Measurements from ENCODE around the gene ZNF831.

ZNF831 gene

DNA sequence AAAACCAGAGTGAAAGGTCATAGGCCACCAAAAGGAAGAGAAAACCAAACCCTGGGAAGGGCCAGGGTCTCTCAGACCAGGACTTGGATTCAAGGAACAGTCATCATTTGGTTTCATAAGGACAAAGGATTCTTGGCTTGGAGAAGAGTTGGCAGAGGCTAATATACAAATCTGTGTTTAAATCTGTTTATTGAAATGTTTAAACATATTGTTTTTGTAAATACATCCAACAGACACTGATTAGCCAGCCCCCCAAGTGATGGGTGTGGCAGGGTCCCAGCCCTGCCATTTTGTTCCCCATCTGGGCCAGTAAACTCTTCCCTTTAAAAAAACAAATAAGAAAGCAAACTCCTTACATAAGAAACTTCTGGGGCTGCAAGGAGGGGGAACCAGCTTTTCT, 6.1 kb upstream of the ZNF831 start:
- DNase-seq (ENCODE audit: low spot score) = no peak

DNA sequence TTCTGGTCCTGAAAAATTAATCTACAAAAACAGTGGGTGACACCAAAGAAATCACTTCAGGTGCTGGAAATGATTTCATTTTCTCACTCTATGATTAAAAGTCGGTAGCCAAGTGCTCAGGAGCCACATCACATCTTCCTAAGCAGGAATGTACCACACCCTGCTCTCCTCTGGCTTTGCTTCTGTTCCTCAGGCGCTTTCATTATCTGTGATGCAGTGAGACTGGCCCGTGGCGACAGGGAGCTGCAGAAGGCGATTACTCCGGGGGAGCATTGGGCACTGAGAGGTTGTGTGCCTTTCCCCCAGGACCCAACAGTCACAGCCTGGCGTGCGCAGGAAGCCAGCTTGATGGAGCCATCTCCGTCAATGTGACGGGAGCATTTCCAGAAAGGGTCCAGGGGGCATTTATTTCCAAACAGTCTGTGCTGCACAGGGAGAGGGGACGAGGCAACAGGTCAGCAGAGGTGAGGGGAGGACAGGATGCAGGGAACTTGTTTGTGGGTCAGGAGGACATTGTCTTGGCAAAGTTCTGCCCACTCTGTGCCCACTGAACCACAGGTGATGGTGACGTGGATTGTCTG, 5.6 kb upstream of the ZNF831 start:
- DNase-seq (ENCODE audit: low spot score) = no peak

DNA sequence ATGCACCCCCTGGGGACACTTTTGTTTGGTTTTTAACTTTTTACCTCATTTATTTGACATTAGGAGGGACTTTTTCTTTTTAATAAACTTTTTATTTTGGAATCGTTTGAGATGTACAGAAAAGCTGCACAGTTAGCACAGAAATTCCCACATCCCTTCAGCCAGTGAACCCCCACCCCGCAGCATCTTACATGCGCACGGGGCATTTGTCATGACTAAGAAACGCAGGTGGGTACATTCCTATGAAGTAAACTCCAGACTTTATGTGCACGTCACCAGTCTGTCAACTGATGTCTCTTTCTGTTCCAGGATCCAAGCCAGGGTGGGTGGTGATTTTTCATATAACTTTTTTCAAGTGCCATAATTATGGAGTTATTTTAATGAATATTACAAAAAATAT, 4.9 kb upstream of the ZNF831 start:
- DNase-seq (ENCODE audit: low spot score) = no peak

DNA sequence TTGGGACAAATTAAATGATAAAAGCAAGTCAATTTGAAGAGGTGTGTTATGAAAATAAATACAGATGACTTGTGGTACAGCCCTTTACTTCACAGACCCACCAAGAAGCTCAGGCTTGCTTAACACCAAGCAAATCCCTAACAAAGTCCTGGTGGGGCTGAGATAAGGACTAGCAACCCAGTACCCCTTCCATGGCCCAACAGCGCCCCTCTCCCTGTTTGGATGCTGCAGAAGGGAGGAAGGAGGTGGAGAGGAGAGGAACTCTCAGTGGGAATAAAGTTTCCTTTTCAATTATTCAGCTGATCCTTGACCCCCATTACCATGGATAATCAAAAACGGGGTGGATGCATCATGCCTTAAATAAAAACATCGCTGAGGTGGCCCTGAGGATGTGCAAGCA, 4.5 kb upstream of the ZNF831 start:
- no peak for DNase-seq (ENCODE audit: low spot score)

DNA sequence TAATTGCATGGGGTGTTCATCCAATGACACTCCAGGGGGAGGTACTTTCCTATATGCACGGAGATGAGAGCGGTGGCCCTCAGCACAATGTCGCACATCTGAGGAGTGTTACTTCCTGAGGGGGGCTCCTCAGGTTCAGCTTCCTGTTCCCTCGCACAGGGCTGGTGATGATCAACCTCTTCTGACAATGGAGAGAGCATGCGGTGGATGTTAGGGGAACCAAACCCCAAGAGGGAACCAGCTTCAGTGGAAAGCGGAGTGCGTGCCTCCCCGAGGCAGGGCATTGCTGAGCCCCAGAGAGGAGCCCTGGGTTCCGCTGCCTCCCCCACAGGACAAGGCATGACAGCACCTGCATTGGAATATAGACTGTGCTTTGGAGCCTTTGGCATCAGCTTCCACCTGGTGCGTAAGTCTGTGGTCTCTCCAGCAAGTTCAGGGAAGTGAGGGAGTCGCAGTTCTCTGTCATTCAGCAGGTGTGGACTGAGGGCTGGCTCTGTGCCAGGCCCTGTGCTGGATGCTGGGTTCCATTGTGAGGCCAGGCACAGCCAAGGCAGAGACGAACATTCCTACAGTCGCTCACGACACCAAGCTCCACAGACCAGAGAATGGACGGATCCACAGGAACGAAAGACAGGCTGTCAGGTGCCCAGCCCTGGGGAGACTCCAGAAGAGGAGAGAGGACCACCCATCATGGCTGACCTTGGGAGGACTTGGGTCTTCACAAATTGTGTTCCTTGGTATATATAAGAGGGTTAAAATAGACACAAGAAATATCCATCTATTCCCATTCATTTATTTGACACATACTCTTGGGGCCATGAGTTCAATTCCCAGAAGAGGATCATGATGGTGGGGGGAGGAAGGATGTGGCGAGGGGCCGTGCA, 3.9 kb upstream of the ZNF831 start:
- DNase-seq (ENCODE audit: low spot score) = no peak

DNA sequence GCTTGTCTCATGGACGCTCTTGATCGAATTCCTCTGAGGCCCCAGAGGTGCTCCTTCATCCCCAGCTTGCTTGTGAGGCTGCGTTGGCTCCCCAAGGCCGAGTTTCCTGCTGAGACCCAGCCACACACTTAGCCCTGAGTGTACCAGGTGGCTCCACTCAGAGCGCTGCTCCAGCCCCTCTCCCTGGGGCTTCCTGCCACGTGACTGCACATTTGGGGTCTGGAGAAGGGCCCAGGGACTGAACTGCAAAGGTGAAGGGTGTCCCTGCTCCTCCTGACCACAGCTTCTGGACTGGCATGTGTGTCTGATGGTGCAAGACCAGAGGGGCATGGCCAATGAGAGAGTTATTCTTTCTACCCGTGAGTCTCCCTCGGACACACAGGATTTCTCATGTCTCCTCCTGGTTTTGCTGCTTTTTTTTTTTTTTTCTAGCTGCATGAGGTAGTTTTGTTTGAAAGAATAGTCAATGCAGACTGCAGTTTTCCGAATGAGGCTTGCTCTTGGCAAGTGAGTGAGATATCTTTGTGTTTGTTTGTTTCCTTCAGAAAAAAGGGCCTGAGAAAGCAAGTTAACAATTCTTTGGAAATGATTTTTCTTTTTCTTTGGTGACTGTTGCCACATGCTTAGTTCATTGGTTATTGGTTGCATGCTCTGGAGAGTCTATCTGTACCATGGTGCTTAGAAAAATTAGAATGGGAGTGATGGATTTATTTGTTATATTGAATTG, 3.1 kb upstream of the ZNF831 start:
- no peak for DNase-seq (ENCODE audit: low spot score)

DNA sequence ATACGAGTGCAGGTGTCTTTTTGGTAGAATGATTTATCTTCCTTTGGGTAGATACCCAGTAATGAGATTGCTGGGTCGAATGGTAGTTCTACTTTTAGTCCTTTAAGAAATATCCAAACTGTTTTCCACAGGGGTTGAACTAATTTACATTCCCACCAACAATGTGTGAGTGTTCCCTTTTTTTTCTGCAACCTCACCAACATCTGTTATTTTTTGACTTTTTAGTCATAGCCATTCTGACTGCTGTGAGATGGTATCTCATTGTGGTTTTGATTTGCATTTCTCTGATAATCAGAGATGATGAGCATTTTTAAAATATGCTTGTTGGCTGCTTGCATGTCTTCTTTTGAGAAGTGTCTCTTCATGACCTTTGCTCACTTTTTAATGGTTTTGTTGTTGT, 1.9 kb upstream of the ZNF831 start:
- no peak for DNase-seq (ENCODE audit: low spot score)

DNA sequence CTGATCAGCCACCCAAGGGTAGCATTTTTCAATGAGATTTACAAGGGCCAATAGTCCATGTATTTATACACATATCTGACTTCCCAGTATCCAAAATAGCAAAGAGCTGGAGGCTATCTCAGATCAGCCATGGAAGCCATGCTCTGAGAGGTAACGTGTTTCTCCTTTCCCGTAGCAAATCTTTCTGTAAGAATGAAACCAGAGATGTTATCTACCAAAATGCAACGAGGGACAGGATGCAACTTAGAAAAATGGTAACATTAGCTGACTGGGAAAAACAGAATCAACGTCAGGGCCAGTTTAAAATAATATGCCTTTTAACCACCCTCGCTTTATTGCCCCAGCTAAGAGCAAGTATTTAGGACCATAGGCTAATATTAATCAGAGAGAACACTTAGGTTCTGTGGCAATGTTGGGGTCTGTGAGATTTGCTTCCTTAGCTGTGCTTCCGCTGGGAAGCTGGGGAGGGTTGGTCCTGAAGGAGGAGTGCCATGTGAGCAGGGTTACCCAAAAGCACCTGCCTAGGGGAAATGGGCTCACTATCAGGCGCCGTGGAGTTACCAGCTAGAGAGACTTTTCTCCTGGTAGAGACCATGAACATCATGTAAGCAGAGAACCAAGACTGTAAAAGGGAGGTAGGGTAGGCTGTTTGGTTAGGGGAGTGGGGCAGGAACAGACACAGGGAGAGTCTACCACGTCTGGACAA, 1.2 kb downstream of the ZNF831 start:
- DNase-seq (ENCODE audit: low spot score) = no peak

DNA sequence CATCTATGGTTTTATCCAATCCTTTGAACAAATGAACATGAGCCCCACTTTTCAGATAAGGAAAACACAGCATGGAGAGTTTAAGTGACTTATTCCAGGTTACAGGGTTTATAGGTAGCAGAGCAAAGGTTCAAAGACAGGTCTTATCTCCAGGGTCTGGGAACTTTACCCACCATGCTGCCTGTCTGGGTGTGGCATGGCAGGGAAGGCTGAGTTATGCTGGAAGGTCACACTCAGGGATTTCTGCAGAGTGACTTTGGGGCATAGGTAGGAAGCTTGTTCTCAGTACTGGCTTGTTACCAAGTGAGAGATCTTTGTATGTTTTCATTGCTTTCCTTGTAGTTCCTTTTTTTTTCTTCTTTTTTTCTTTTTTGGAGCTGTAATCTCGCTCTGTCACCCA, 1.8 kb downstream of the ZNF831 start:
- no peak for DNase-seq (ENCODE audit: low spot score)

DNA sequence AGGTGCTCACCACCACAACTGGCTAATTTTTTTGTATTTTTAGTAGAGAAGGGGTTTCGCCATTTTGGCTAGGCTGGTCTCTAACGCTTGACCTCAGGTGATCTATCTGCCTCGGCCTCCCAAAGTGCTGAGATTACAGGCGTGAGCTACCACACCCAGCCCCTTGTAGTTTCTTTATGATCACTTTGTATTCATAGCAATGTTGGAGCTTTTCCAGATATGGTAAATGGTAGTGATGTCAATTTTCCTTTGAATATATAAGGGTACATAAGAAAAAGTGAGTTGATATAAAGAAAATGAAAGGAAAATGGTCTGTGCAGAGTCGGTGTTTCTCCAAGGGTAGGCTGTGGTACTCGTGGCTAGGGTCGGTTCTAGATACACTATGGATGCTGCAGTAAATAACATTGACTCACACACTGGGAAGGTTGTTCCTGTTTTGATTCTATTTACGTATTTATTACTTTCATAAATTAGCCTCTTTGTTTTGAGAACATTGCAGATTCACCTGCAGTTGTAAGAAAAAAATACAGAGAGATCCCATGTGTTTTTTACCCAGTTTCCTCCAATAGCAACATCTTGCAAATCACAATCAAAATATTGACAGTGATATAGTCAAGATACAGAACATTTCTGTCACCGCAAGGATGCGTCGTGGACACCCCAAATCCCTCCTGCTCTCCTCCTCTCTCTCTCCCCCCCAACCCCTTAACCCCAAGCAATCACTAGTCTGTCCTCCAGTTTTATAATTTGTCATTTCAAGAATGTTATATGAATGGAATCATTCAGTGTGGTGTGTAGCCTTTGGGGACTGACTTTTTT, 2.5 kb downstream of the ZNF831 start:
- no peak for DNase-seq (ENCODE audit: low spot score)

DNA sequence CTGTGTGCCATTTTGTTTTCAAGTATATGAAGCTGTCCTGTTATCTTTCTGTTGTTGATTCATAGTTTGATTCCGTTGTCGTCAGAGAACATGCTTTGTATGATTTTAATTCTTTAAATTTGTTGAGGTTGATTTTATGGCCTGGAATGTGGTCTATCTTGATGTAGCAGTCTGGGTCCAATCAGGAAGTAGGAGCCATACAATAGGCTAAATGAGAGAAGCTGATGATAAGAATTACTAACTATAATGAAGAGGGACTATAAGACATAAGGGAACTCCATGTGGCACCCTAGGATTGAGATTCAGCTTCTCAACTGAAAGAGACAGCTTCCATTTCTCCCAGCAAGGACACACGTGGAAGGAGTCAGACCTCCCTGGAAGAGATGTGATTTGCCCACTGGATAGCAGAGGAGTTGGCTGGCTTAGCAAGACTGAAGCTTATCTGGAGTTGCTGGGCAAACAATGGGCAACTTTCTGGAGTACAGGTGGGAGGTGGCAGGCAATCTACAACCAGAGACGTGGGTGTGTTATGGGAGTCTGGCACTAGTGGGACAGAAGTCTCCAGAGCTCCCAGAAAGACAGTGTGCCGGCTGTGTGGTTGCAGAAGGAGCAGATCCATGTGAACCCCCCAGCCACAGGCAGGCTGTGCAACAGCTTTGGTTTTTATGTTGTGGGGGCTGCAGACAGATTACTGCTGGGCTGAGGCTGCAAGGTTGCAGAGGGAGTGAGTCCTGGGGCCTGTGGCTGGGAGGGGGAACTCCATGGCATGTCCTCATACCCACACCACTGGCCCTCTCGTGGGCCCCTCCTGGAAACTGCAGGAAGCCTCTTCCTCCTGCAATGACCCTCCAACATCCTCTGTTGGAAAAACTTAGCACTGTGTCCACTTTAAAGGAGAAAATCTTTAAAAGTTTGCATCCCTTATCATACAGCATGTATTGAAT, 7.1 kb downstream of the ZNF831 start:
- DNase-seq (ENCODE audit: low spot score) = no peak

DNA sequence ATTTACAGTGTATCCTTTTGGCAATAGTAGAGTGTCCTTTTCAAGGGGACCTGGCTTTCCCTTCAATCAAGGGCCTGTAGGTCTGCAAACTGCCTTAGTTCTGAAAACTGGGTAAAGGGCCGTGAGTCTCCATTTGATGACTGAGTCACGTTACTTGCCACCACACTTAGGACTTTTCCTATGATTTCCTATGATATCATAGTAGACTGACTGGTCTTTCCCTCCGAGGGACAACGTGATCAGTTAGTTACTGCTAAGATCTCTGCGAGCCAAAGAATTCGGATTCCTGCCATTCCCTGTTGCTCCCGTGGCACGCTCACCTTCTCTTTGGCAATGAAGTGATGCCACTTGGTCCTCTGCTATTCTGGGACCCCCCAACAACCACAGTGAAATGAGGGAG, 8.4 kb downstream of the ZNF831 start:
- no peak for DNase-seq (ENCODE audit: low spot score)

DNA sequence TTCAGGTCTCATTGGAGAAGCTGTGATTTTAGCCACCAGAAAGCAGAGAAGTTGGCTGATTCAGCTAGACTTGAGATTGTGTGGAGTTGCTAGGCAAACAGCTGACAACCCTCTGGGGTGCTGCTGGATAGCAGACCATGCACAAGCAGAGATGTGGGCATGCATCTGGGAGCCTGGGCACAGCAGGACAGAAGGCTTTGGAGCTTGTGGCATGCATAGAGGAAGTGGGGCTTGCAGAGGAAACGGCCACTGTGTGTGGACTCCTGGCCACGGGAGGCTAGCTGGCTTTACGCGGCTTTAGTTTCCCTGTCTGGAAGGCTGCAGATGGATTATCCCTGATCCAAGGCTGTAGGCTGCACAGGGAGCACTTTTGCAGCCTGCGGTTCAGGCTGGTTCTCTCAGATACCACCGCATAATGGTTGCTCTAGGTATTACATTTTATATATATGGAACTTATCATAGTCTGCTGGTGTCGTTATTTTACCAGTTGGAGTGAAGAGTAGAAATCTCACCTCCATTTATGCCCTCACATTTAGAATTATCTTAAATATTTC, 10.4 kb downstream of the ZNF831 start:
- DNase-seq (ENCODE audit: low spot score) = no peak

DNA sequence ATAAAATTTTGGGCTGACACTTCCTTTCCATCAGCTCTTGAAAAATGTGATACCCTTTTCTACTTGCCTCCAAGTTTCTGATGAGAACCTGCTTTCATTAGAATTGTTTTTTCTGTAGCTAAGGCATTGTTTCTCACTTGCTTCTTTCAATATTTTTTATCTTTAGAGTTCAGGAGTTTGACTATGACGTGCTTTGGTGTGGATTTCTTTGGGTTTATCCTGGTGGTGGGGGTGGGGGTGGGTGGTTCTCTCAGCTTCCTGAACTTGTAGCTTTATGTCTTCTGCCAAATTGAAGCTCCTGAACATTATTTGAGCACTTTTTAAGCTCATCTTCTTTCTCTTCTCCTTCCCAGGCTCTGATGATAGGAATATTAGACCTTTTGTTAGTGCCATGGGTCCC, 11.4 kb downstream of the ZNF831 start:
- no peak for DNase-seq (ENCODE audit: low spot score)

DNA sequence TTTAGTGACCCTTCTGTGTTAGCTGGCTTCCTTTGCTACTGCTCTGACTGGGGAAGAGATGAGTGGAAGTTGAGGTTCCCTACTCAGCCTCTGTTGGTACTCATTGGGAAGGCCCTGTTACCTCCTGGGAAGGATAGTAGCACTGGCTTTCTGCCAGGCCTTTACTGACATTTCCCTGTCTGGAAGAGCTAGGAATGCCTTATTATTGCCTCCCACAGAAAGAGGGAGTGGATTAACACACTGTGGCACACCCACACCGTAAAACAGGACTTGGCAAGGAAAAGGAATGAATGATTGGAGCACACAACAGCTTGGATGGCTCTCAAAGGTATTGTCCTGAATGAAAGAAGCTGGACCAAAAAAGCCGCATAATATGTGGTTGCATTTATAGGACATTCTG, 12.2 kb downstream of the ZNF831 start:
- DNase-seq (ENCODE audit: low spot score) = no peak

DNA sequence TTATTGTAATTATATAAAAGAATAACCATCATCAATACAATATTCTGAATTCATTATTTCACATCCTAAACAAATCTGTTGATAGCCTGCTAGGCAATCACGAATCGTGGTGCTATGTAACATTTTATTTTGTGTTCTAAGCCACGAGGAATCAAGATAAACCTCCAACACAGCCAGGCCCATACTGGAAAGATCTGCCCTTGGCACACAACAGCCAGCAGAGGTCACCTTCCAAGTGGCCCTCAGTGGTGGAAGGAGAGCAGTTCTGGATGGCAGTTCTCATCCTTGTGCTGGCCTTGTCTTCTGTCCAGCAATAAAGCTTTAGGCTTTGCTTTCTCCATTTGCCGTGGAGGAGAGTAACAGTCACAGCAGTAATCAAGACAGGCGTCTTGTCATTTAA, 13.2 kb downstream of the ZNF831 start:
- DNase-seq (ENCODE audit: low spot score) = no peak

DNA sequence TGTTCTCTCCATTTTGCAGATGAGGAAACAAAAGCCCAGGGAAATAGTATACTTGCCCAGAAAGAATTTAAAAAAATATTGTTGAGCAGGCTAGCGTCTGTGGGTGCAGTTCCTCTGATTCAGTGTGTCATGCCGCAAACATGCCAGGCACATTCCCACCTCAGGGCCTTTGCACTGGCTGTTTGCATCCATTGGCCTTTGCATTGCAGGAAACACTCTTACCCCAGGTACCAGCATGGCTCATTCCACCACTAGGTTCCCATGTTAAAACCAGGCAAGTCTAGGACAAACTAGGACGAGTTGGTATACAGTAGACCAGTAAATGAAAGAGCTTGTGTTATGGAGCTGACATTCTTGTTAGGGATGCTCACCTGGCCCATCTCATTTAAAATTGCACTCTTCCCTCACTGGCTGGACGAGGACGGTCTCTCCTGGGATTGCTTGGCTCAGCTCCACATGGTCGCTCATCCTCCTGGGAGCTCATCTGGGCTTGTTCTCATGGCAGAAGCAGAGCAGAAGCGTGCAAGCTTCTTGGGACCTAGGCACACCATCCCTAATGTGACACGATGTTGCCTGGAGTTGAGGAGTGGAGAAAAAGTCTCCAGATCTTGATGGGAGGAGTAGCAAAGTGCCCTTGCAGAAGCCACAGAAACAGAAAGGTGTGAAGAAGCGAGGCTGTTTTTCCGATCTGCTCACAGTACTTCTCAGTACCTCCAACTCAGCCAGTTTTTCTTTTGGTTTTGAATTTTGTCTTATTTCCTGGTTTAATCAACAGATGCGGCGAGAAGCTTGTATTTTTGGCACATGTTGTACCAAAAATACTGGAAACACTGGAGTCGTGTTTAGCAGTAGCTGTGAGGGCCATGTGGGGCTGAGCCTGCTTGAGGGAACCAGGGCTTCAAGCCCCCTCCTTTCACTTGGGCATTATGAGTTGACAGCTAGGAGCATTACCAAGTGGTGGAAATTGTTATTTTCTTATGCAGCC, 13.9 kb downstream of the ZNF831 start:
- no peak for DNase-seq (ENCODE audit: low spot score)

DNA sequence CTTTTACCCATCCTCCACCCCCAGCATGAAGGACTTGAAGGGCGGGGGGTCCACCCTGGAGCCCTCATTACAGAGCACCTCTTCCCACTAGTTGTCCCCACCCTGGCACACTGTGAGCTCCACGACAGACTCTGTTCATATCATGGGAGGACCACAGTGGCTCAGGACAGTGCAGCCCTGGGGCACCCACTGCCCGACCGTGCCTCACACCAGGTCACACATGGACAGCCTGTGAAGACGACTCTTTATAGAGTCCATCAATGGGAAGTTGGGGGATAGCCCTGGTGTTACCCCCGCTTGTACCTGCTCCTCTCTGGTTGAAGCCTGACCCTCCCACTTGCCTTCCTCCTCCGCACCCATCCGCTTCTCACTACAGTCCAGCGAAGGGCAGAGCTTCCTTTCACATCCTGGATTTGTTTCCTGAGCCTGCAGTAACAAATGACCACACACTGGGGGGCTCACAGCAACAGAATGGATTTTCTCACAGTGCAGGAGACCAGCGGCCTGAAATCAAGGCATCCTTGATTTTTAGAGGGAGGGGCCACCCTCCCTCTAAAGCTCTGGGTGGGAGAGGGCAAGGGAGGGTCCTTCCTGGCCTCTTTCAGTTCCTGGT, 15.5 kb downstream of the ZNF831 start:
- no peak for DNase-seq (ENCODE audit: low spot score)

DNA sequence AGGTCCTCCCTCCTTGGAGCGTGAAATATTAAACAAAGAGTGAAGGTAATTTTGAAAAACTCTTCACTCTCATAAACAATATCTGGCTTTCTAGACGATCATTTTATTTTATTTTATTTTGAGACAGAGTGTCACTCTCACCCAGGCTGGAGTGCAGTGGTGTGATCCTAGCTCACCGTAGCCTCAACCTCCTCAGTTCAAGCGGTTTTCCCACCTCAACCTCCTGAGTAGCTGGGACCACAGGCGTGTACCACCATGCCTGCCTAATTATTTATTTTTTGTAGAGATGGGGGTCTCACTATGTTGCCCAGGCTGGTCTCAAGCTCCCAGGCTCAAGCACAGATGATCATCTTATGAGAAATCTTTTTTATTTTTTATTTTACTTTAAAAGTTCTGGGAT, 16.4 kb downstream of the ZNF831 start:
- no peak for DNase-seq (ENCODE audit: low spot score)

Measured in kidney capillary endothelial cell (primary cell).